Activated CD8-positive, alpha-beta T cell treated with anti-CD3 and anti-CD28 coated beads, Interleukin-2, amount 10 ng/mL, durations not matched to agents 7 days and 5 days (primary cell): ENCODE results near the gene SBDS. TPM values are rescaled to one million over a fixed set of nuclear protein-coding genes. Genes with fewer than 3 reads are reported as not detected.

ENCODE experiments used
- ATAC-seq: fragments of 150-1000 bp; cut with Tn5 transposase; one replicate; pipeline ENCODE4 v1.10.0; 2021; ENCODE audit warnings: moderate library complexity
- CTCF ChIA-PET: fragments of 350-600 bp; sonication (Branson Sonifier 250); formaldehyde crosslinking; loops from one replicate; lab custom pipeline; 2021; ENCODE audit warnings: antibody characterized with exemption; lab: Charles Lee
- POLR2A ChIA-PET: fragments of 350-600 bp; sonication (Branson Sonifier 250); formaldehyde crosslinking; loops from one replicate; lab custom pipeline; 2021; ENCODE audit warnings: antibody characterized with exemption; lab: Charles Lee
- DNase-seq: peaks from one replicate; pipeline ENCODE4 v3.0.0-alpha.2; 2020
- H3K27ac Mint-ChIP-seq: one replicate; pipeline ENCODE4 v1.8.0; 2021; ENCODE audit warnings: mild to moderate bottlenecking, mixed read lengths
- H3K27me3 Mint-ChIP-seq: one replicate; pipeline ENCODE4 v1.8.0; 2021; ENCODE audit warnings: low read depth, mixed read lengths
- H3K36me3 Mint-ChIP-seq: one replicate; pipeline ENCODE4 v1.8.0; 2021; ENCODE audit warnings: low read depth, mixed read lengths
- H3K4me1 Mint-ChIP-seq: one replicate; pipeline ENCODE4 v1.8.0; 2021; ENCODE audit warnings: low read depth, mixed read lengths
- H3K4me3 Mint-ChIP-seq: one replicate; pipeline ENCODE4 v1.8.0; 2021; ENCODE audit warnings: mild to moderate bottlenecking, mixed read lengths
- H3K9me3 Mint-ChIP-seq: one replicate; pipeline ENCODE4 v1.8.0; 2022; ENCODE audit warnings: mixed read lengths; ENCODE audit not compliant: insufficient read depth
- total RNA-seq, 2 experiments: library from RNA; stranded (reverse); gene quantifications; one replicate each; pipeline ENCODE4 v1.2.3, GENCODE V29; 2021

SBDS gene
- total RNA-seq, 2 experiments from 2014 or later = 40.1 to 40.8 TPM

DNA sequence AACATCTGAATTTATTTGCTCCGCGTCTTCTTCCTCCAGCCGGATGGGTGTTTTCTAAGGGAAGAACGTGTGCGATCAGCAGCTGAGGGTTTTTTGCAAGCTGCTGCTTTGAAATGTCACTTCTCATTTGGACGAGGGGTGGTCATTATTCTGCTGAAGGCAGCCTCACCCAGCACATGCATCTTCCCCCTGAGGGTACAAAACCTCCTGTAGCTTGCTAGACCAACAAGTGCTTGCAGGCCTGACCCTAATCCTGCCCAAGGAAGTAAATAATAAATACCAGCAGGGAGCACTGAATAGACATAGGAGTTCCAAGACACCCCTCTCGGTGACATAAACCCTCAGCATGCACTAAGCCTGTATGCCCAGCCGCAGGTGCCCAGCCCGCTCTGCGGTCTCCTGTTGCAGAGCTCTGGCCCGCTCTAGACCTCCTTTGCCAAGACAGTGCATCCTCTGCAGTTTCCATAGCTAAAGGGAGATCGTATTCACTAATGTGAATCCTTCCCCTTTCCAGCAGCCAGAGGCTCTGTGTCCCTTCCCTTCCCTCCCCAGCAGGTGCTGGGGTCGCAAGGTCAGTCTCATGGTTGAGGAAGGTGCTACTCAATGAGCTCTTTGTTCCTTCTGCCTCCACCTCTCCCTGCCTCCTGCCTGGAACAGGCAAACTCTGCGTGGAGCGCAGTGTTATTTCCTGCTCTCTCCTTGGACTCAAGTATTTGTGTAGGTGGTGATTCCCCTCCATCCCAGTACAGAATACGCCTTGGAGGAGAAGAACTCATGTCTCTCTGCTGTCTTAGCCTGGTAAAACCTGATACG lies 36.6 kb downstream of the SBDS start:
- Mint-ChIP-seq H3K4me3 (no peak overlapping the region), H3K4me1 (no peaks in the 10 kb centered on the region), H3K9me3 (no peaks in the 10 kb centered on the region), H3K27ac (no peak overlapping the region), H3K36me3 (peaks cover 39% of the 10 kb centered on the region), H3K27me3 (no peaks in the 10 kb centered on the region)
- ChIA-PET CTCF (no interaction called here), POLR2A (no interaction called here)
- DNase-seq = no peak
- no peak for ATAC-seq

GRCh38 chr7:66957595-66958290 lies 37.6 kb downstream of the SBDS start:
- no peak overlapping the region for H3K27ac Mint-ChIP-seq
- no peak for DNase-seq
- H3K27me3 Mint-ChIP-seq = no peaks in the 10 kb centered on the region
- ChIA-PET POLR2A (no interaction called here), CTCF (no interaction called here)
- no peaks in the 10 kb centered on the region for H3K4me1 Mint-ChIP-seq
- ATAC-seq = no peak
- H3K36me3 Mint-ChIP-seq = peaks cover 48% of the 10 kb centered on the region
- no peak overlapping the region for H3K4me3 Mint-ChIP-seq
- H3K9me3 Mint-ChIP-seq = no peaks in the 10 kb centered on the region

GRCh38 chr7:66953044-66953427 lies 42.4 kb downstream of the SBDS start:
- Mint-ChIP-seq H3K27me3 (no peaks in the 10 kb centered on the region), H3K4me3 (no peak overlapping the region), H3K4me1 (no peaks in the 10 kb centered on the region), H3K36me3 (peaks cover 52% of the 10 kb centered on the region), H3K27ac (no peak overlapping the region), H3K9me3 (no peaks in the 10 kb centered on the region)
- no peak for ATAC-seq
- ChIA-PET POLR2A (no interaction called here), CTCF (no interaction called here)
- no peak for DNase-seq

GRCh38 chr7:66952343-66953043 lies 42.9 kb downstream of the SBDS start:
- Mint-ChIP-seq H3K4me1 (no peaks in the 10 kb centered on the region), H3K27me3 (no peaks in the 10 kb centered on the region), H3K27ac (no peak overlapping the region), H3K36me3 (peaks cover 54% of the 10 kb centered on the region), H3K4me3 (no peak overlapping the region), H3K9me3 (no peaks in the 10 kb centered on the region)
- DNase-seq (no peak), ATAC-seq (no peak)
- ChIA-PET POLR2A (no interaction called here), CTCF (no interaction called here)

GRCh38 chr7:66950763-66951162 lies 44.6 kb downstream of the SBDS start:
- no peak for ATAC-seq
- no peak for DNase-seq
- ChIA-PET CTCF (no interaction called here), POLR2A (no interaction called here)
- H3K9me3 Mint-ChIP-seq = no peaks in the 10 kb centered on the region
- H3K4me3 Mint-ChIP-seq = no peak overlapping the region
- no peaks in the 10 kb centered on the region for H3K4me1 Mint-ChIP-seq
- no peaks in the 10 kb centered on the region for H3K27me3 Mint-ChIP-seq
- peaks cover 44% of the 10 kb centered on the region for H3K36me3 Mint-ChIP-seq
- no peak overlapping the region for H3K27ac Mint-ChIP-seq

DNA sequence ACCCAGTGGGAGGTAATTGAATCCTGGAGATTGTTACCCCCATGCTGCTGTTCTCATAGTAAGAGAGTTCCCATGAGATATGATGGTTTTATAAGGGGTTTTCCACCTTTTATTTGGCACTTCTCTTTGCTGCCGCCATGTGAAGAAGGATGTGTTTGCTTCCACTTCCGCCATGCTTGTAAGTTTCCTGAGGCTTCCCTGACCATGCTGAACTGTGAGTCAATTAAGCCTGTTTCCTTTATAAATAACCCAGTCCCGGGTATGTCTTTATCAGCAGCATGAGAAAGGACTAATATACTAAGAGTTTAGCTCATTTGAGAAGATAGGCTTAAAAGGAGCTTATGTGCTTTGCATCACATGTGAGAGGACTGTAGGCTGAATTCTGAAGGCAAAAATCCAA lies 45.1 kb downstream of the SBDS start:
- Mint-ChIP-seq H3K4me1 (no peaks in the 10 kb centered on the region), H3K27me3 (no peaks in the 10 kb centered on the region), H3K27ac (no peak overlapping the region), H3K4me3 (no peak overlapping the region), H3K36me3 (peaks cover 45% of the 10 kb centered on the region), H3K9me3 (no peaks in the 10 kb centered on the region)
- CTCF ChIA-PET = no interaction called here
- DNase-seq (no peak), ATAC-seq (no peak)
- POLR2A ChIA-PET = no interaction called here

- H3K4me3 Mint-ChIP-seq = no peak overlapping the region
- POLR2A ChIA-PET = interaction anchor here (0.6 kb wide), 1 partner anchor 110 kb away, joined by 3 read pairs; no protein-coding TSS in a partner anchor
Observed at GRCh38 chr7:66948480-66949109, 46.8 kb downstream of the SBDS start.

DNA sequence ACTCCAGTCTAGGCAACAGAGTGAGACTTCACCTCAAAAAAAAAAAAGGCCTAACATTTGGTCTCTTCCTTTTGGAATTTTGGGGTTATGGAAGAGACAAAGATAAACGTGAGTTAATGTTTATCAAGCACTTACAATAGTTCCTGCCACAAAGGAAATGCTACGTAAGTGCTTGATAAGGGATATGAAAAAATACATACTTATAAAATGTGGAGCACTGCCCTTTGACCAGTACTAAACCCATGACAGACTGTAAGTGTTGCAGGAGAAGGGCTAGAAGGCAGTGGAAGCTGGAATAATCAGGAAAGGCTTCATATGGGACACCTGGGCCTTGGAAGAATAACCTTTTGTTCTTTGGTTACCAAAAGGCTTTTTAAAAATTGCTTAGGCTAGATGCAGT lies 48.8 kb downstream of the SBDS start:
- Mint-ChIP-seq H3K36me3 (peaks cover 51% of the 10 kb centered on the region), H3K27ac (no peak overlapping the region), H3K4me3 (no peak overlapping the region), H3K9me3 (no peaks in the 10 kb centered on the region), H3K27me3 (no peaks in the 10 kb centered on the region), H3K4me1 (no peaks in the 10 kb centered on the region)
- POLR2A ChIA-PET = no interaction called here
- no peak for DNase-seq
- CTCF ChIA-PET = no interaction called here
- no peak for ATAC-seq

More at GRCh38 chr7:66948480-66949109, 46.8 kb downstream of the SBDS start:
- Mint-ChIP-seq H3K27ac (no peak overlapping the region), H3K9me3 (no peaks in the 10 kb centered on the region), H3K36me3 (peaks cover 49% of the 10 kb centered on the region), H3K27me3 (no peaks in the 10 kb centered on the region), H3K4me1 (no peaks in the 10 kb centered on the region)
- DNase-seq = no peak
- CTCF ChIA-PET = no interaction called here
- no peak for ATAC-seq

- no peak for ATAC-seq
- Mint-ChIP-seq H3K36me3 (peaks cover 48% of the 10 kb centered on the region), H3K9me3 (no peaks in the 10 kb centered on the region), H3K4me1 (peaks cover 23% of the 10 kb centered on the region), H3K27ac (no peak overlapping the region), H3K27me3 (no peaks in the 10 kb centered on the region), H3K4me3 (no peak overlapping the region)
- ChIA-PET POLR2A (no interaction called here), CTCF (no interaction called here)
- no peak for DNase-seq
Observed at GRCh38 chr7:66939325-66939724, 56.1 kb downstream of the SBDS start.

DNA sequence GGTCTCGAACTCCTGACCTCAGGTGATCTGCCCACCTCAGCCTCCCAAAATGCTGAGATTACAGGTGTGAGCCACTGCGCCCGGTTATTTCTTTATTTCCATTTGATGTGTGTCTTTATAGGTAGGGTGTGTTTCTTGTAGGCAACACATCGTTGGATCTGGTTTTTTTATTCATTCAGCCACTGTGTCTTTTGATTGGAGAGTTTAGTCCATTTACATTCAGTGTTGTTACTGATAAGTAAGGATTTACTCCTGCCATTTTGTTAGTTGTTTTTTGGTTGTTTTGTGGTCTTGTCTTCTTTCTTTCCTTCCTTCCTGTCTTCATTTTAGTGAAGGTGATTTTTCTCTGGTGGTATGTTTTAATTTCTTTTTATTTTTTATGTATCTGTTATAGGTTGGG lies 57.4 kb downstream of the SBDS start:
- H3K9me3 Mint-ChIP-seq = no peaks in the 10 kb centered on the region
- ChIA-PET CTCF (no interaction called here), POLR2A (no interaction called here)
- no peak overlapping the region for H3K4me3 Mint-ChIP-seq
- ATAC-seq (no peak), DNase-seq (no peak)
- no peaks in the 10 kb centered on the region for H3K27me3 Mint-ChIP-seq
- H3K36me3 Mint-ChIP-seq = peaks cover 43% of the 10 kb centered on the region
- peaks cover 29% of the 10 kb centered on the region for H3K4me1 Mint-ChIP-seq
- H3K27ac Mint-ChIP-seq = no peak overlapping the region
